Dermis microvascular lymphatic vessel endothelial cell (primary cell): ENCODE measurements around the gene BRICD5. TPM values are rescaled to one million over a fixed set of nuclear protein-coding genes. Genes with fewer than 3 reads are reported as not detected.
"Not testable (repeated sequence)": the region's sequence is repeated elsewhere in the genome, so short reads cannot be mapped to it uniquely, and the experiment has no call there.

Experiments used
- DNase-seq, 2 donors: peaks; one replicate each; pipeline versions ENCODE4 v3.0.0 to v3.0.0-alpha.2; 2010; ENCODE audit warnings: low read depth in 2 of 2
- total RNA-seq: library from RNA; depleted of rRNA; stranded (reverse); fragments of >200 nt; gene quantifications from 2 replicates; pipeline ENCODE4 v1.2.1, GENCODE V29; 2014

BRICD5 gene
- total RNA-seq = 1.3 and 1.7 TPM in 2 replicates

DNA sequence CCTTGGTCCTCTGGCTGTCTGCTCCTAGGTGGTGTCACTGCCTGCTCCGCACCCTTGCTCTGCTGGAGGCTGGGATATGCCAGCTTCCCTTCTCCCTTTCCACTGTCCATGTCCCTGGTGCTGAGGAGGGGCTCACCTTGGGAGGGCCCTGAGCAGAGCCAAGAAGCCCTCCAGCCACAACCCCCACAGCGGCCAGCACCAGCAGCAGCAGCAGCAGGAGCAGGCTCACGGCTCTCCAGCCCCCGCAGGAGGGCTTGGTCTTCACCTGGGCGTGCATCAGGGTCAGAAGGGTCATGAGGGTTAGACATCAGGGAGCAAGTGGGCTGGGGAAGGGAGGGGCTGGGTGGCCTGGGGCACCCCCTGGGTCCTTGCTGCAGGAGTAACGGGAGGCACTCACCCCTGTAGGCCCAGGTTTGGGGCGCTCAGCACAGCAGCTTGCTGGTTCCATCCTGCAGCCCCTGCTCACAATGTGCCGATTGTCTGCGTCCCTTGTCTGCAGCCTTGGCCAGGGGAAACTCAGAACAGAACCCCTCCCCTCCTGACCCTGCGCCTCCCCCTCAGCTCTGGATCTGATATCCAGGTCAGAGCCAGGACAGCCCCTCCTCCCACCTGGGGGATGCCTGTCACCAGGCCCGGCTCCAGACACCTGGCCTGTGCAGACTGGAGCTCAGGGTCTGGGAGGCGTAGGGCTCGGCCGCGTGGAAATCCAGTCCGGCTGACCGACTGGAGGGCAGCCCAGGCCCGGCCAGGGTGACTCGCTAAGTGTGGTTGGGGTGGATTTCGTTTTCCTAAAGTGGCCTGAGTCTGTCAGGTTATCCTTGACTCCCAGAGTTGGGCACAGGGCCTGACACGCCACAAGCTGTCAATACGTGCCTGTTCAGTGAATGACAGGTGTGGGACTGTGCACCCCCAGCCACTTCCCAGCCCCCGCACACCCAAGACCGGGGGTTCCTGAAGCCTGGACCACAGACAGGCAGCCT is at the start of gene BRICD5:
Gene BRICD5 (minus strand): TSS at position 478 of the 980 bp plus-strand sequence. CDS start 30 bp downstream, at position 448.
- no peak for DNase-seq

DNA sequence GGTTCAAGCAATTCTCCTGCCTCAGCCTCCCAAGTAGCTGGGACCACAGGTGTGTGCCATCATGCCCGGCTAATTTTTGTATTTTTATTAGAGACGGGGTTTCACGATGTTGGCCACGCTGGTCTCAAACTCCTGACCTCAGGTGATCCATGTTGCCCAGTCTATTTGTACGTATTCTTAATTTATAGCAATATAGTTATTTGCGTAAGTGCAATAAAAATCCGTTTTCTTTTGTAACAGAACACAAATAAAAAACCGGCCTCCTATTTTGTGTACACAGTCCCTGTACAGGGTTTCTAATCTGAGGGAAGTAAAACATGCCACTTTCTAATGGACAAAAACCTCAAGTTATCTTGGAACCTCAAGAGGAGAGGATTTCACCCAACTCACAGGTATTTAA is 49.6 kb upstream of the BRICD5 start:
- no peak for DNase-seq

DNA sequence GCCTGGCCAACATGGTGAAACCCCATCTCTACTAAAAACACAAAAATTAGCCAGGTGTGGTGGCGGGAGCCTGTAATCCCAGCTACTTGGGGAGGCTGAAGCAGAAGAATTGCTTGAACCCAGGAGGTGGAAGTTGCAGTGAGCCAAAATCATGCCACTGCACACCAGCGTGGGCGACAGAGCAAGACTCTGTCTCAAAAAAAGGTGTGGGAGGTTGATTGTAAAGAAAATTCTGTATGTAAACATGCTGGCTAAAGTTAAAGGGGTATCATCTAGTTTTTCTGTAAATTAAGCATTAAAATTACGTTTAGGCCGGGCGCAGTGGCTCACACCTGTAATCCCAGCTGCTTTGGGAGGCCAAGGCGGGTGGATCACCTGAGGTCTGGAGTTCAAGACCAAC is 47.9 kb upstream of the BRICD5 start:
- DNase-seq = not testable (repeated sequence)

DNA sequence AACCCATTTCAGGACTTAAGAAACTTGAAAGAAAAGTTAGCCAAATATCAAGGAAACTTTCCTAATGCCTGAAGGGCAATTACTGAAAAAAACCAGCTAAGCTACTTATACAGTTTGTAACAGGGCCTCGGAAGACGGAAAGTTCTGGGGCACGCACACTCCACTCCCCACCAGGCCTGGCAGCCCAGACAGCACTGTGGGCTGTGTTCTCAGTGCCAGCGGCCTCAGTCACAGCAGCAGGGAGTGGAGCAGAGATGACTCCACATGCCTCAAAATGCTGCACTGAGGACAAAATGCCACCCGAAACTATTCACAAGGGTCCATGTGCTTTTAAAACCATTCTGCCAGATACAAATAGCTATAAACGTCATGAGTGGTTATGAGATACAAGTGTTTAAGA is 47.1 kb upstream of the BRICD5 start:
- no peak for DNase-seq

DNA sequence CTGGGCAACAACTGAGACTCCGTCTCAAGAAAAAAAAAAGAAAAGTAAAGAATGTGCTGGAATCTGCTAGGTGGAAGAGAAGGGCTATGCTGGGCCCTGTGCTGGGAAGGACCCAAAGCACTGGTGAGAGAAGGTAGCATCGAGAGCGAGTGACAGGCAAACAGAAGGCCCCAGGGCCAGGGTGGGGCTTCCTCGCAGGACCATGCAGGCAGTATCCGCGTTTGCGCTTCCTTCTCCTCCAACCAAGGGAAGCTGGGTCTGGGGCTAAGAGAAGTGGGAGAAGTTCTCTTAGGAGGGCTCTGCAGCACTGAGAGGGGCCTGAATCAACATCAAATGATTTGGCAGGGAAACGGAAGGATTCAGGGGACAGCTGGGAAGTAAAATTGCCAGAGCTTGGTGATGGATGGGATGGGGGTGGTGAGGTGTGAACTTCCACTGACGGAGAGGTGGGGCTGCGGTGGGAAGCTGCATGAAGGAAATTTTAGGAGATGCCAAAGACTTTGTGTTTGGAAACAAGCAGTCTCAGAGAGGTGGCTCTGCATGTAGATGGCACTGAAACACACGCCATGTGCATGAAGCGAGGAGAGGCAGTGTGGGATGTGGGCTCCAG is 46.0 kb upstream of the BRICD5 start:
- DNase-seq = no peak

DNA sequence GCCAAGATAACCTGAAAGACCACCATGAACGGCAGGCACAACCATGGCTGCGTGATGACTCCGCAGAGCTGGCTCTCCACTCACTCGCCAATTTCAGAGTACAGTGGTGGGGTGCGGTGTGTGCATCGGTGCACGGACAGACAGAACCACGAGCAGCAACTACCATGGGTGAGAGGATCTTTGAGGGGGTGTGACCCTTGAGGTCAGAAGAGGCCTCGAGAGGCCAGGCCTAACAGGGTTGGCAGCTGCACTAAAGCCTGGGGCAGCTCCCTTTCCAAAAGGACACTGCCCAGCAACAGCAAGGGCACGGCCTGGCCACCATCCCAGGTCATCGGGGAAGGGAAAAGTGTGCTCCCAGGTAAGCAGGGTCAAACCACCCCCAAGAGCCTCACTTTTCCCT is 42.6 kb upstream of the BRICD5 start:
- DNase-seq = no peak

DNA sequence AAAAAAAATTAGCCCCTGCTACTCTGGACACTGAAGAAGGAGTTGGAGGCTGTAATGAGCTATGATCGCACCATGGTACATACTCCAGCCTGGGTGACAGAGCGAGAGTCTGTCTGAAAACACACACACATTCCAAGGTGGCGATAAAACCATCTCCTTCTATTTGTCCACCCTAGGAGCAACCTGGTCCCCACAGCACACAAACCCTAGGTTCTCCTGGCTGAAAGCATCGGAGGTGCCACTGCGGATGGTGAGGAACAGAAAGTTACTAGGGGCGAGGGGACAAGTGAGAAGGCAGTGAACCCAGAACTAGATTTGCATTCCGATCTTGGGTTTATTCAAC is 42.1 kb upstream of the BRICD5 start:
- DNase-seq = no peak

DNA sequence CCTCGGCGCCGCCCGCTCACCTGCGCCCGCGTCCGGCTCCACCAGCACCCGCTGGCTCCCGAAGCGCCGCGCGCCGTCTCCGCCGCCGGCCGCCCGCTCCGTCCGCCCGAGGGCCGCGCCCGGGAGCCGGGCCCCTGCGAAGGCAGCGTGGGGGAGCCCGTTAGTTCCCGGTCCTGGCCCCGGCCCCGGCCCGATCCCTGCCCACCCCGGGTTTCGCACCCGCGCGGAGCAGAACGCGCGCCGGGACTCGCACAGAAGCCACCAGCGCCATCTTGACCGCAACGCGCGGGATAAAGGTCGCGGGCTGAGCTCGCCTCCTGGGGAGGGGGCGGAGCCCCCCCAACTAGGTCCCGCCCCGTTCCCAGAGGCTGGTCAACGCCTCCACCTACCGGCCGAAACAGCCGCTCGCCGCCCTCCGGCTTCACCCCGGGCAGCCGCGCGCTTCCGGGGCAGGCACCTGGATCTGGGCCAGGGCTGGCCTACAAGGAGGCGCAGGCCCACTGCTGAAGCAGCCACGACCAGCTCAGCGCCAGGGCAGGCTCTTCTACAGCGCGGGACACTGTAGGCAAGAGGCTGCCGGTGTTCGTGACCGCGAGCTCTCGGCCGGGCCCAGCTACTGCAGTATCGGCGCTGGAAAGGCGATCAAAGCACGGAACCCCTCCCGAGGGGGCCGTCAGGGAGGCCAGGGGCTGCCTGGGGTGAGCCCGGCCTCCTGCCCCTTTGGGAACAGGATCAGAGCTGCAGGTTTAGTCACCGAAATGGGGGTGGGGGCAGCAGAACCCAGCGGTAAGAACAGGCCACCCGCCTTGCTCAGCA is 40.8 kb upstream of the BRICD5 start, which contains the start of gene ECI1:
Gene ECI1 (minus strand): TSS at position 292 of the 816 bp plus-strand sequence. CDS start 21 bp downstream, at position 271.
- peak; percentile 75 to 93 for DNase-seq

DNA sequence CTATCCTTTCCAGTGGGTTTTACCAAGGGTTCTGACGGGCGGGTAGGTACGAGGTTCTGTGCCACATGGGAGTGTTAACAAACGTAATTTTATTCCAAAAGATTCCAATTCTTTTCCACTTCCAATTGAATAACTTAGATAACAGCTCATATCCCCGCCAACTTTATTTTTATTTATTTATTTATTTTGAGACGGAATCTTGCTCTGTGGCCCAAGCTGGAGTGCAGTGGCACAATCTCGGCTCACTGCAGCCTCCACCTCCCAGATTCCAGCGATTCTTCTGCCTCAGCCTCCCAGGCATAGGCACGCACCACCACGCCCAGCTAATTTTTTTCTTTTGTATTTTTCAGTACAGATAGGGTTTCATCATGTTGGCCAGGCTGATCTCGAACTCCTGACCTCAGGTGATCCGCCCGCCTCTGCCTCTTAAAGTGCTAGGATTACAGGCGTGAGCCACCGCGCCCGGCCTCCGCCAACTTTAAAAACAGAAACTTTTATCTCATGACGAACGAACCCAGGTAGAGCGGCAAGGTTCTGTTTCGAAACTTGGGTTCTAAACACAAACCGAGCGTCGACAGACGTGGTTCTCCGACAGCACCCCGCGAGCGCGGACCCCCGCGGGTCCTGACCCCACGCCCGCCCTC is 40.1 kb upstream of the BRICD5 start:
- DNase-seq = peak in 1 of 2 donors; percentile 37

DNA sequence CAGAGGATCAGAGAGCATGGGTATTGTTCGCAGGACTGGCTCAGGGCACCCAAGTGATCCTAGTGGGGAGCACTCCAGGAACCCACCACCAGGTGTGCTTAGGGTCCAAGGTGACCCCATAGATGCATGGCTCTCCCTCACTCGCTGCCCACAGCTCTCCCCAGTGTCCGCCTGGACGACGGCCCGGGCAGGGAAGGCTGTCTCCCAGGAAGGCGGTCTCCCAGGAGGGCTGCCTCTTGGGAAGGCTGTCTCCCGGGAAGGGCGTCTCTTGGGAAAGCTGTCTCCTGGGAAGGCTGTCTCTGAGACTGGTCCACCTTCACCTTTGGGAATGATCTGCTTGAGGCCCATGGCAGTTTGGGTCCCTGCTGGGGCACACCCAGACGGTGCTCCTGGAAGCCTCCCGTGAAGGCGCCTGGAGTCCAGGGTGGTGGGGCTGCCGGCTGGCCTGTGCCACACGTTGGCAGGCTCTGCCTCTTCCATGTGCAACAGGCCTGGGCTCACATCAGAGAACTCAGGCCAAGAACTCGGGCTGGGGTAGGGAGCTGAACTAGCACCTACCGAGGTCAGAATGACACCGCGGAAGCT is 35.7 kb upstream of the BRICD5 start:
- DNase-seq = no peak

DNA sequence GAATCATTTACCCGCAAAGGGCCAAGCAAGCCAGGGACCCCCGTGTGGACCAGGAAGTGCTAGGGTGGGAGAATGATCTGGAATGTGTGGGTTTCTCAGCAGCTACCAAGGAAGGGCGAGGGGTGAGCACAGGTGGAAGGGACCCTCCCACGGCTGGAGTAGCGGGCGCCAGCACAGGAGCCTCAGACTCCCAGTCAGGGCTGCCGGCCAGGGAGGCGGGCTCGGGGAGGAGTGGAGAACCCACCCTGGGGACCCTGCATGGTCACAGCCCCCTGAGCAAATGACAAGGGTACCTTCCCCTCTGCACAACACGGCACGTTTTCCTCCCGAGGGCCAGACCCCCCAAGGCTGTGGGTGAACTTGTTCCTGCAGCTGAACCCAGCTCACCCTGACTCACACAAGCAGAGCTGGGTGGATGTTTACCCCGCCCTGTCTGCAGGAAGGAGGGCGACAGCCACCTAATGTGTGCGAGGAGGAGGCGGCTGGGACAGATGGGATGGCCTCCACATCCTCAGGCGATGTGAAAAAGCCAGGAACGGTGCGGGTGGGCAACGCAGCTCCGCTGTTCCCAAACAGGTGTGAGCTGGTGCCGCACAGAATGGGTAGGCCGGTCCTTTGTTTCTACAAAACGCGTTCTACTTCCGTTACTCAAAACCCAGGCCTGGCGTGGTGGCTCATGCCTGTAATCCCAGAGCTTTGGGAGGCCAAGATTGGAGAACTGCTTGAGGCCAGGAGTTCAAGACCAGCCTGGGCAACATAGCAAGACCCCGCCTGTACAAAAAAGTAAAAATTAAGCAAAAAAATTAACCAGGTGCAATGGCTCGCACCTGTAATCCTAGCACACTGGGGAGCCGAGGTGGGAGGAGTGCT is 34.5 kb upstream of the BRICD5 start:
- no peak for DNase-seq

DNA sequence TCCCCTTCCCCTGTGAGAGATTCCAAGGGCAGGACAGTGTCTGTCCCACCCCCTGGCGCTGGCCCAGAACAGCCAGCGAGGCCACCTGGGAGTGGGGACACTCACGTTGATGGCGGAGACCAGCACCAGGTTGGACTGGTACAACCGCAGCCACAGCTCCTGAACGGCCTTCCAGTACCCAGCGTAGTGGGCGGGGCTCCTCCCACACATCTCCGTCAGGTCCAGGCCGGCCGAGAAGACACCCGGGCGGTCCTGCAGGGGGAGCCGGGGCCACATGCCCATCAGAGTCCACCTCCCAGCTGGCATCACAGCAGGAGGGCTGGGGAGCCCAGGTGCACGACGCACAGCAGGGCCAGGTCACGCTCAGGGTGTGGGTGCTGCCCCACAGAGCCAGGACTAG is 33.6 kb upstream of the BRICD5 start:
- no peak for DNase-seq

DNA sequence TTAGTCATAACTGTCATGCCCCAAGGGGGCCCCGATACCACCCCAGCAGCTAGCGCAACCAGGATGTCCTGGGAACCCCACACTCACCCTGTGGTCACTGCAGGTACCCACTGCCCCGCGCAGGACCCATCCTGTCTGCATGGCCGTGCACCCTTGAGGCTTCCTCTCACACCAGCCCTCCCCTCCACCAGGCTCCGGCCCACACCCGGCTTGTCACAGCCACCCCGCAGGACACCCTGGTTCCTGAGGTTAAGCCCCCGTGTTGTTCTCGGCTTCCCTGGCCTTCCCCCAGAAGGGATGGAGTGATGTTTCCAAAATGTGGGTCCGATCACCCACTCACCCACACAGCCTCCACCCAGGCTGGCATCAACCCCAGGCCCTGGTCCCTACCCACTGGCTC is 33.1 kb upstream of the BRICD5 start:
- no peak for DNase-seq

DNA sequence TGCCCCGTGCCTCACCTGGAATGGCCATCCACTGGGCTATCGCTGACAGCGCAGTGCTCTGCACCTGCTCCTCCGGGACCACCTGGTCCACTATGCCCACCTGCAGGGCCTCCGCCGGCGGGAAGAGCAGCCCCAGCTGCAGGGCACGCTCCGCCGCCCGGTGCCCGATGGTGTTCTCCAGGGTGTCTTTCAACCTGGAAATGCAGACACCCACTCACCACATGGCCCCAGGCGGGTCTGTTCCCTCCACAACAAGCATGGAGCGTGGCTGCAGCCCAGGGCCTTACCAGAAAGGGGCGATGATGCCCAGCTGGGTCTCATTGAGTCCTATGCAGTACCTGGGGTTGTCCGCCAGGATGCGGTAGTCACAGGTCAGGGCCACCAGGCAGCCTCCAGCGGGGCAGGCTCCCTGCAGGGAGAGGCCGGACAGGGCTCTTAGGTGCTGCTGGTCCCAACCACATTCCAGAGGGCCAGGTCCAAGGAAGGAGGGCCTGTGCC is 32.4 kb upstream of the BRICD5 start:
- DNase-seq = no peak

DNA sequence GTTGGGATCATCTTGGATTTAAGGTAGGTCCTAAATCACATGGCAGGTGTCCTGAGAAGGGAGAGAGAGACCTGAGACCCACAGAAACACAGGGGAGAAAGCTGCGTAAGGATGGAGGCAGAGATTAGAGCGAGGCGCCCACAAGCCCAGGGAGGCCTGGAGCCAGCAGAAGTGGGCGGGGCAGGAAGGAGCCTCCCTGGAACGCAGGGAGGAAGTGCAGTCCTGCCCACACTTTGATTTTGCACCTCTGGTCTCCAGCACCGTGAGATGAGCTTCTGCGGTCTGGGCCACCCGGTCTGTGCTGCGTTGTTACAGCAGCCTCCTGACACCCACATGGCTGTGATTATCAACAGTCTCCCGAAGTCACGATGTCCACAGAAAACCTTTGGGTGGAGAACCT is 31.9 kb upstream of the BRICD5 start:
- DNase-seq = no peak

DNA sequence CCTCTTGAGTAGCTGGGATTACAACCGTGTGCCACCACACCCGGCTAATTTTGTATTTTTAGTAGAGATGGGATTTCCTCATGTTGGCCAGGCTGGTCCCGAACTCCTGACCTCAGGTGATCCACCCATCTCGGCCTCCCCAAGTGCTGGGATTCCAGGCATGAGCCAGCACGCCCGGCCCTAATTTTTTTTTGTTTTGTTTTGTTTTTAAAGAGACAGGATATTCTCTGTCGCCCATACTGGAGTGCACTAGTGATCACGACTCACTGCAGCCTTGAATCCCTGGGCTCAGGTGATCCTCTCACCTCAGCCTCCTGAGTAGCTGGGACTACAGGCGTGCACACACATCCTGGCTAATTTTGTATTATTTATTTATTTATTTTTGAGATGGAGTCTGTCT is 29.7 kb upstream of the BRICD5 start:
- DNase-seq = not testable (repeated sequence)

DNA sequence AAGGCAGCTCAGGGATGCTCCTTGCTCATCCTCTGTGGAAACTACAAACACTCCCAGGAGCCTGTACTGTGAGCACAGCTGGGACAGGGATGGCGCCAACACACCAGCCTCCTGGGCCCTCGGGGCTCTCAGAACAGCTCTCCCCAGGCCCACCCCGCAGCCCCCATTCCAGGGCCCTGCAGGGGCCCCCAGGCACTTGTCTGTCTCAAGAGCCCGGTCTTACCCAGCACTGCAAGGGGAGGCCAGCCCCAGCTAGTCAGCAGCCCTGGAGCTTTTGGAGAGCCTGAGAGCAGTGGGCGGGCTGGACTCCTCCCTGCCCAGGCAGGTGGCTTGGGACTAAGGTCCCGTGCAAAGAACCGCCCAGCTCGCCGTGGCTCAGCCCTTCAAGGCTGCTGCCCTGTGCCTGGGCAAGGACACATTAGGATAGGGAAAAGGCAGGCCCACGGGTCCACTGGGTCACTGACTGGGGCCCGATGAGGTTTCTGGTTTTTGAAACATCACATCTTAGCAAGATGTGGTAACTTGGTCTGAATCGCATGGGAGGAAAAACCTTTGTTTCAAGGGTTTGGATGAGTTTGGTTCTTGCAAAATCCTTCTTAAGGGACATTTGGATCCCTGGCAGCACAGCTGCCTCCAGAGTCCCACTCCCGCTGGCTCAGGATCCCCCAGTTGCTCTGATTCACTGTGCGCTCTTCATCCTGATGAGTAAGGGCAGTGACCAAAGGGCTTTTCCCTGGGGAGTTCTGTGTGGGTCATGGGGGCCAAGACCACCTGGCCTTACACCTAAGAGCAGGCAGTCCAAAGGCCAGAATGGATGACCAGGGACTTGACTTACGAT is 28.4 kb upstream of the BRICD5 start:
- no peak for DNase-seq

DNA sequence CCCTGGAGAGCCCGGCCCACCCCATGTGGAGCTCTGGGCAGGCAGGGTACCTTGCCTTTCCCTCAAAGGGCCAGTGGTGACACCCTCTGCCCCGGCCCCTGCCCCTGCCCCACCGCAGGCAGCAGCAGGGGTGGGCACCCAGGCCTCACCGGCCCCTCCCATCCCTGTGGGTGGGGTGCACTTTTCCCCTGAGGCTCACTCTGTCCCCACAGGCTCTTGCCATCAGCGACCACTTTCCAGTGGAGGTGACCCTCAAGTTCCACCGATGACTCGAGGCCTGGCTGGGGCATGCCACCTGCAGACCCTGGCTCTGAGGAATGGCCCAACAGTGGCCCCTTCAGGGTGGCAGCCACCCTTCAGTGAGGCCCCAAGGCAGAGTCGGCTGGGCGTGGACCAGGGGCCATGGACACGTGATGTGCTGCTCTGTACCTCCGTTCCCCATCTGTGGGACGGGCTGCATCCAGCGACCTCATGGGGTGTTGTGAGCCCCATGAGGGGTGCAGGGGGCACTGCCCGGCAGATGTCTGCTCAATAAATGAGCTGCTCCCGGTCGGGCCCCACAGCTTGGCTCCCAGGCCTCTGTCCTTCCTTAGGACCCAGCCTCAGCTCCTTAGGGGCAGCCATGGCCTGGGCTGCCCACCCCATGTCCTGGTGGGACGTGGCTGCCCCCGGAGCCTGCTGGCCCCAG is 27.6 kb upstream of the BRICD5 start:
- no peak for DNase-seq
